SW 1271 (cell line): Measurements from ENCODE around the gene RSPH1.
A peak's percentile ranks its signal among the peaks of the same experiment; 100 is the strongest.
"Not testable (repeated sequence)": the region's sequence is repeated elsewhere in the genome, so short reads cannot be mapped to it uniquely, and the experiment has no call there.

Experiments
- DNase-seq, 2 experiments: peaks; one replicate each; lab custom pipeline; 2025; lab: John Stamatoyannopoulos, UW

The RSPH1 gene

GRCh38 chr21:42486072-42486471 lies 10.0 kb downstream of the RSPH1 start:
- no peak for DNase-seq

GRCh38 chr21:42484966-42485365 lies 11.1 kb downstream of the RSPH1 start:
- no peak for DNase-seq

- DNase-seq = no peak
Observed at GRCh38 chr21:42481169-42481568, 14.9 kb downstream of the RSPH1 start.

GRCh38 chr21:42480736-42481135 lies 15.3 kb downstream of the RSPH1 start:
- DNase-seq = no peak

- DNase-seq = no peak
Observed at GRCh38 chr21:42479582-42479981, 16.4 kb downstream of the RSPH1 start.

GRCh38 chr21:42478504-42478903 lies 17.5 kb downstream of the RSPH1 start:
- DNase-seq = no peak

GRCh38 chr21:42476388-42477331 lies 19.4 kb downstream of the RSPH1 start:
- DNase-seq = no peak

GRCh38 chr21:42475526-42476387 lies 20.3 kb downstream of the RSPH1 start:
- DNase-seq = no peak

GRCh38 chr21:42475036-42475435 lies 21.0 kb downstream of the RSPH1 start:
- DNase-seq = no peak

GRCh38 chr21:42474043-42474831 lies 21.8 kb downstream of the RSPH1 start:
- DNase-seq = peak; percentile 9 to 33

GRCh38 chr21:42473498-42474042 lies 22.5 kb downstream of the RSPH1 start:
- DNase-seq = no peak

- DNase-seq = no peak
Observed at GRCh38 chr21:42472521-42472920, 23.5 kb downstream of the RSPH1 start.

- no peak for DNase-seq
Observed at GRCh38 chr21:42471716-42472330, 24.2 kb downstream of the RSPH1 start.

- no peak for DNase-seq
Observed at GRCh38 chr21:42471206-42471605, 24.8 kb downstream of the RSPH1 start.

- not testable (repeated sequence) for DNase-seq
Observed at GRCh38 chr21:42469726-42470125, 26.3 kb downstream of the RSPH1 start.

GRCh38 chr21:42469272-42469671 lies 26.8 kb downstream of the RSPH1 start:
- no peak for DNase-seq

GRCh38 chr21:42468491-42469131 lies 27.4 kb downstream of the RSPH1 start:
- DNase-seq = no peak

GRCh38 chr21:42467140-42467983 lies 28.7 kb downstream of the RSPH1 start:
- DNase-seq = no peak

- no peak for DNase-seq
Observed at GRCh38 chr21:42466700-42467099, 29.3 kb downstream of the RSPH1 start.

- DNase-seq = no peak
Observed at GRCh38 chr21:42465803-42466127, 30.3 kb downstream of the RSPH1 start.
